Measurements from ENCODE around the gene ARRB2.

ARRB2 gene

DNA sequence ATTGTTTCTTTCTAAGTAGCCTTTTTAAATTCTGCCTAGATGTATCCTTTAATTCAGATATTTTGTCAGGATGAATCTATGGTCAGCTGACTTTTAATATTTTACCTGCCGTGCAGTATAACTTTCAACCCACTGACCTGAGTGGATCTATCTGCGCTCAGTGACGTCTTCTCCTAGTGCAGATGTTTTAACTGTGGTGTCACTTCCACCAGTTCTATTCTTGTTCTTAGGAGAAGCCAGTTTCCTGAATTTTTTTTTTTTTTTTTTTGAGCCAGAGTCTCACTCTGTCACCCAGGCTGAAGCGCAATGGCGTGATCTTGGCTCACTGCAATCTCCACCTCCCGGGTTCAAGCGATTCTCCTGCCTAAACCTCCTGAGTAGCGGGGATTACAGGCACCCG, 56.3 kb downstream of the ARRB2 start:
- no peak for DNase-seq

DNA sequence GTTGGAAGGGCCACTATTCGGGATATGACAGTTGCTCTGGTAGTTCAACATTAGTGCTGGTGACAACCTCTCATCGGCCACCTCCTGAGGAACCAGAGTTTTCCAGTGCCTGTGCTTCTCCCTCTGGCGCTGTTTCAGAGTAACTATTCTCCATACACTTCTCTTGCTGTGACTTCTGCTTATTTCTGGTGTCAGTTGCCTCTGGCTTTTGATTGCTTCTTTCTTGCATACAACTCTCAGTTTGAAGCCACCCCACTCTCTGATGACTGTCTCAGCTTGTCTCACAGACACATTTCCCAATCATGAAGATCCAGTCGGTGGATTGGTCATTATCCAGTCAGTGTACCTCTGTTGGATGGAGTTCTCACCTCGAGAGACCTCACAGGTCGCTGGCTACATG, 57.9 kb downstream of the ARRB2 start:
- DNase-seq: no peak

DNA sequence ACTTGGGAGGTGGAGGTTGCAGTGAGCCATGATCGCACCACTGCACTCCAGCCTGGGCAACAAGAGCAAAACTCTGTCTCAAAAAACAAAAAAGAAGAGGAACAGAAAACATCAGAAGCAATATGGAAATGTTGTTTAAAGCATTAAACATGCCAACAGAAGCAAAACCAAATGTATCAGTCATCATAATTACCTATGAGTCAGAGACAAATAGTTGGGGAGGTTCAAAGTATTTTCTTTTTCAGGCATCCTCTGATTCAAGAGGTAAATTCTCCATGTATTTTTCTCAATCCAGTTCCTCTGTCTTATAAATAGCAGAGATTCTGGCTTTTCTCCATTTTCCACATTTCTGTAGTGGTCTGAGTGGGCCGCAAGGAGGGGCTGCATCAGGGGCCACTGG, 59.2 kb downstream of the ARRB2 start:
- no peak for DNase-seq
